Measurements from ENCODE around the gene PRDX1.
"Not testable (repeated sequence)": the region's sequence is repeated elsewhere in the genome, so short reads cannot be mapped to it uniquely, and the experiment has no call there.

Gene PRDX1

DNA sequence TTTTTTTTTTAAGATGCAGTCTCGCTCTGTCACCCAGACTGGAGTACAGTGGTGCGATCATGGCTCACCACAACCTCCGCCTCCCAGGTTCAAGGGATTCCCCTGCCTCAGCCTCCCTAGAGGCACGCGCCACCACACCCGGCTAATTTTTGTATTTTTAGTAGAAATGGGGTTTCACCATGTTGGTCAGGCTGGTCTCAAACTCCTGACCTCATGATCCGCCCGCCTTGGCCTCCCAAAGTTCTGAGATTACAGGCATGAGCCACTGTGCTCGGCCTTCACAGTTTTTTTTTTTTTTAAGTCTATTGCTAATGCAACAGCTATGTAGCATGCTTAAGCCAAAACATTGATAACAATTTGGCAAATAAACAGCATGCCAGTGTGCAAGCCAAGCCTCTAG lies 54.3 kb downstream of the PRDX1 start:
- DNase-seq (ENCODE audit: low read depth in 2 of 2, low spot score in 1 of 2) = not testable (repeated sequence)

DNA sequence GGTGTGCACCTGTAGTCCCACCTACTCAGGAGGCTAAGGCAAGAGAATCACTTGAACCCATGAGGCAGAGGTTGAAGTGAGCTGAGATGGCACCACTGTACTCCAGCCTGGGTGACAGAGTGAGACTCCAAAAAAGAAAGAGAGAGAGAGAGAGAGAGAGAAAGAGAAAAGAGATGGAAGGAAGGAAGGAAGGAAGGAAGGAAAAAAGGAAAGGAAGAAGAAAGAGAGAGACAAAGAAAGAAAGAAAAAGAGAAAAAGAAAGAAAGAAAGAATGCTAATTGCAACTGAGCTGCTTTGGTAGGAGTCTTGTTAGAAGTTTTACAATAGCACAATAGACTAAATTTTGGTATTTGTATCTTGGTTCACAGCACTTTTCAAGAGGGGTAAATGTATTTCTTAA lies 56.4 kb downstream of the PRDX1 start:
- no peak for DNase-seq (ENCODE audit: low read depth in 2 of 2, low spot score in 1 of 2)

Measured in stimulated activated CD8-positive, alpha-beta memory T cell treated with anti-CD3 and anti-CD28 coated beads, Interleukin-4, amount 100 ng/mL, for 4 hours (primary cell).